NOMO-1 (cell line): Measurements from ENCODE around the gene FBXO42.
"Not testable (repeated sequence)": the region's sequence is repeated elsewhere in the genome, so short reads cannot be mapped to it uniquely, and the experiment has no call there.

ENCODE experiments used
- DNase-seq, 2 experiments: peaks; one replicate each; lab custom pipeline; 2025; ENCODE audit not compliant: unreplicated experiment in 2 of 2; lab: John Stamatoyannopoulos, UW

Gene FBXO42

DNA sequence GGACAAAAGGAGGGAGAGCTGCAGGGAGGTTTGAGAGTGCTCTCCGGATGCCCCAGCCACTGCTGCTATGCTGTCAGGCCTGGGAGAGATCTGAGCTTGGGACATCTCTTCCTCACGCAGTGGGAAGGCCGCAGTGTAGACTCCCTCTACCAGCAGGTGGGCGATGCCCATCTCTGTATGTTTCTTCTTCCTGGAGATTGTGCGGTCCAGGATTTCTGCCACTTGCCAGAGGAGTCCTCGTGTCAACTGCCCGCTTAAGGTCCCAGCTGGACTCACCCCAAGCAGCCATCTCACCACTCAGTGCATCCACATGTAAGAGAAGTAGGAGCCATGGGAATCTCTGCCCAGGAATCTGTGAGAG is 126.2 kb downstream of the FBXO42 start:
- no peak for DNase-seq

DNA sequence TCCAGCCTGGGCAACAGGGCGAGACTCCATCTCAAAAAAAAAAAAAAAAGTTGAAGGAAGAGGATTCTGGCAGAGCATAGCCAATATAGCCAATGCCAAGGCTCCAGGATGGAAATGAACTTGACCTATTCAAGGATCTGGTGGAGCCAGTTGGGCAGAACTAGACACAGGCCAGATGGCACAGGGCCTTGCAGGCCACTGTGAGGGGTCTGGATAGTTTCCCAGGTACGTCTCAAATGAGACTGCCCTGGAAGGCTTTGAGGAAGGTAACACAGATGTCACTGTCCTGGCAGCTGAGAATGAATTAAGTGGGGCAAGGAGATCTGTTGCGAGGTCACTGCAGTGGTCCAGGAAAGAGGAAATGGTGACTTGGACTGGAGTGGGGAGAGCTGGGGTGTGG is 127.8 kb downstream of the FBXO42 start:
- DNase-seq: no peak

DNA sequence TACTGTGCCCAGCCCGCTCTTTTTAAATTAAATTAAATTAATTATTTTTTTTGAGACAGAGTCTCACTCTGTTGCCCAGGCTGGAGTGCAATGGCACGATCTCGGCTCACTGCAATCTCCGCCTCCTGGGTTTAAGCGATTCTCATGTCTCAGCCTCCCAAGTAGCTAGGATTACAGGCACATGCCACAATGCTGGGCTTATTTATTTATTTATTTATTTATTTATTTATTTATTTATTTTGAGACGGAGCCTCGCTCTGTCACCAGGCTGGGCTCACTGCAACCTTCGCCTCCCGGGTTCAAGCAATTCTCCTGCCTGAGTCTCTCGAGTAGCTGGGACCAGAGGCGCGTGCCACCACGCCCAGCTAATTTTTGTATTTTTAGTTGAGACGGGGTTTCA is 129.6 kb downstream of the FBXO42 start:
- DNase-seq: not testable (repeated sequence)

DNA sequence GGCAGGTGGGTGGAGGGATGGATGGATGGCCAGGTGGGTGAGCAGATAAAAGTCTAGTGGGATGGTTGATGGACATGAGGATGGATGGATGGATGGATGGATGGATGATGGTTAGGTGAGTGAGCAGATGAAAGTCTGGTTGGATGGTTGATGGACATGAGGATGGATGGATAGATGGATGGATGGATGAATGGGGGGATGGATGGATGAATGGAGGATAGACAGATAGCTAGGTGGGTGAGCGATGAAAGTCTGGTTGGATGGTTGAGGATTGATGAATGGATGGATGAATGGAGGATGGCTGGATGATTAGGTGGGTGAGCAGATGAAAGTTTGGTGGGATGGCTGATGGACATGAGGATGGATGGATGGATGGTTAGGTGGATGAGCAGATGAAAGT is 130.8 kb downstream of the FBXO42 start:
- DNase-seq: no peak

DNA sequence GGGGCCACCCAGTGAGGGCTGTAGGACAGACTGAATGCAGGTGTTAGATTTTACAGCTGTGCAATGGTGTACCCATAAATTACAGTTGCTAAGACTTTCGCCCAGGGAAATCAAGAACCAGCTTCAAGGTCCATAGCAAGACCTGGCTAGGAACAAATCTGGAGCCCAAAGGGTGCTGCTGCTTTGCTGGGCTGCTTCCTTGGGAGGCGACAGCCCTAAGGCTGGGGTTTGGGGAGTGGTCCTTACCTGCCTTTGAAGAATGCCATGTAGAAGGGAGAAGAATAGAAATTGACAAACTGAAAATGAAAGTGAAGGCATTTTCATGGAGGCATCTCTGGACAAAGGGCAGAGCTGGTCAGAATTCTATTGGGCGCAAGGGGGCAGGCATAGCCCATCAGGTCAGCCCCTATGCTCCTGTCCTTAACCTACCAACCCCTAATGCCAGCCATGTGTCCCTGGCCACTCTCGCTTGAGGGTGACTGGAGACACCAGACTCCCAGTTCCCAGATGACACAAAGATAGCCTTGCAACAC is 132.2 kb downstream of the FBXO42 start:
- no peak for DNase-seq

DNA sequence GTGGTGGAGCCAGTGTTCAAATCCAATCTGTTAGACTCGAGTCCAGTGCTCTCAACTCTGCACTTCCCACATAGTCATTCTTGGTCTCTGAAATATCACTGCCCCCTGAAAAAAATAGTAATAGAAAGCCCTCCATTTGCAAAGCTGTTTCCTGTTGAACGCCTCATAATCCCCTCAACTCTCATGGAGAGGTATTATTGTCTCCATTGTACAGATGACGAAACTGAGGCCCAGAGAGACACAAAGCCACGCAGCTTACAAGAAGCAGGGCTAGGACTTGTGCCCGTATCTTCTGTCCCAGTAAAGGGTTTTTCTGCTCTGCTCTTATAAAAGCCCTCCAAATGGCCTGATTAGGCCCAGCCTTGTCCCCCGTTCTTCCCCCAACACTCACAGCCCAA is 133.6 kb downstream of the FBXO42 start:
- no peak for DNase-seq

DNA sequence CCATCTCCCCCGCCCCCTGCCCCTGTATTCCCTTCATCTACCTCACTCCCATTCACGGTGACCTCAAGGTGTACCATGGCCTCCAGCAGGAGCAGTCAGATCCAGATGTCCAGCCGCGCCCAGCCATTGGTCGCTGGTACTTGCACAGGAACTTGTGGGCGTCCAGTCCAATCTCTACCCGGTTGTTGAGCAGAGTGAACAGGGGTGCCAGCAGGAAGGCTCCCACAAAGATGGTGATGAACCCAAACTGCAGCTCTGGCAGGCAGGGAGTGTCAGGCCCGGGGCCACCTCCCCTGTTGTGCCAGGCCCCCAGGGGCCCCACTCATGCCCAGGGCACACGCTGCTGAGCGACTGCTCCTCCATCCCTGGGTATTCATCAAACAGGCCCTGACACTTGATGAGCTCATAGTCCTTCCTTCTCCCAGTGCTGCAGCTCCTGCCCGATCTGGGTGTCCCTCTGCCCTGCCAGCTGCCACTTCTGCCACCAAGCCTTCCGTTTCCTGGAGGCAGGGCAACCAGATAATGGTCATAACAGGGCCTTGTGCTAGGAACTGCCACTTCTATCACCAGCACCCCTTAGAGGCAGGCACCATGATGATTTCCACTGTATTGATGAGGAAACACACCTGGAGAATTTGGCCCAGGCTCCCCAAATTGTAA is 134.1 kb downstream of the FBXO42 start:
- DNase-seq: no peak

DNA sequence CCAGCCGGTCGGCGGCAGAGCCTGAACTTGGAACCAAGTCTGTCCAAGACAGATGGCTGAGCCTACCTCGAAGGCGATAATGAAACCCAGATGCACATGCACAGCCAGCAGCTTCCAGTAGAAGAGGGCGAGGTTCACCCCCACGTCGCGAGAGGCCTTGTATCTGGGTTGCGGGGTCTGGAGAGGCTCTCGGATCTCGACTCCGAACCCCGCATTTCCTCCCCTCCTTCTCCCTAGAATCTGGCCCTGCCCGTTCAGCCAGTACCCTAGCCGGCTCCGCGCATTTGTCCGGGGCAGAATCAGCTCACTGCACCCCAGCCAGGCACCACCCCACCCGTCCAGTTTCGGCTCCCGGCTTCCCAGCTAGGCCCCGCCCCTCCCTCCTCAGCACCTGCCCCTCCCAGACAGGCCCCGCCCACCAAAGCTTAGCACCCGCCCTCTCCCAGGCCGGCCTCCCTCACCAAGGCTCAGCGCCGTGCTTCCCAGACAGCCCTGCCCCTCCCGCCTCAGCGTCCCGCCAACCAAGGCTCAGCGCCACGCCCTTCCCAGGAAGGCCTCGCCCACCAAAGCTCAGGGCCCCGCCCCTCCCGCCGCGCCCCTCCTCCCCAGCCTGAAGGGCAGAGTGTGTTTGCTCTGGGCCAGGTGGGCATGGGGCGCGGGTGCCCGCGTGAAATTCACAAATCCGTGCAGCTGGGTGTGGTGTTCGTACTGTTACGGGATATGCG is 135.1 kb downstream of the FBXO42 start:
- DNase-seq: peak; percentile 89 to 92

DNA sequence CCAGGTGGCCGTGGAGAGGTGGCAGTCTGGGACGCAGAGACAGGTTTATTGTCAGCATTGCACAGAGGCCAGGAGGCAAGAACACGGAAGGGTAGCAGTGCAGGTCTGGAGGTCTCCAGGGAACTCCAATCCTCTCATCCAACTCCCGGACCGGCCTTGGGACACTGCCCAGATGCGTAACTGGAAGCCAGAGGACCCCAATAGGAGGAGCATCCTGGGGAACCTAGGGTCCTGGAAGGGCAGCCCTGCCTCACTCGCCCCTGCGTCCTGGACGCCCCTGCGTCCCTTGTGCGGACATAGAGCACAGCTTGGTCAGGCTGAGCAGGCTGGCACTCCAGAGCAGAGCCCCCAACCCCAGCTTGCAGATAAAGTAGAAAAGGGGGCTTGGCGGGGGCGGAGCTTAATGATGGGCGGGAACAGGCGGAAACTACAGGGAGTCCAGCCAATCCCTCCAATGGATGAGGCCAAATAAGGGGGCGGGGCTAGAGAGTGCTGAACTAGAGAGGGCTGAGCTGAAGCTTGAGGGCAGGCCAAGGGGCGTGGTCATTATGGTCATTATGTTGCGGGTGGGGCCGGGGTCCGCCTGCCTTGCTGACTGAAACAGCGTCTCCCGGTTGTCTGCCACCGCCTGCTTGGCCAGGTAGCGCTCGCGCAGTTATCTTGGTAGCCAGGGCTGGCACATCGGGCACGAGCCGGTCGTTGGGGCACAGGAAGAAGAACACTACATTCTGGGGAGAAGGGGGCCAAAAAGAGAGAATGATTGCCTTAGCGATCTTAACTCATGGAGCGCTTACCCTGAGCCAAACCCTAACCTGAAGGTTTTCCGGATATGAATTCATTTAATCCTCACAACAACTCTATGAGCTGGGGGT is 136.2 kb downstream of the FBXO42 start:
- DNase-seq: peak; percentile 25 to 27

DNA sequence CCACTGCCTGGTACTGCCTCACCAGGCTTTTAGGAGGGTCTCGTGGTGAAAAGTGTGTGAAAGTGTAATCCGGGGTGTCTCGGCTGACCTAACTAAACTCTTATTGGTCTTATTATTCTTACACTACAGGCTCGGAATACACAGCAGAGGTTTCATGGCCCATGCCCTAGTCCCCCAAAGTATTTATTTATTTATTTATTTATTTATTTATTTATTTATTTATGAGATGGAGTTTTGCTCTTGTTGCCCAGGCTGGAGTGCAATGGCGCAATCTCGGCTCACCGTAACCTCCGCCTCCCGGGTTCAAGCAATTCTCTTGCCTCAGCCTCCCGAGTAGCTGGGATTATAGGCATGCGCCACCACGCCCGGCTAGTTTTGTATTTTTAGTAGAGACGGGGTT is 137.0 kb downstream of the FBXO42 start:
- DNase-seq: not testable (repeated sequence)

DNA sequence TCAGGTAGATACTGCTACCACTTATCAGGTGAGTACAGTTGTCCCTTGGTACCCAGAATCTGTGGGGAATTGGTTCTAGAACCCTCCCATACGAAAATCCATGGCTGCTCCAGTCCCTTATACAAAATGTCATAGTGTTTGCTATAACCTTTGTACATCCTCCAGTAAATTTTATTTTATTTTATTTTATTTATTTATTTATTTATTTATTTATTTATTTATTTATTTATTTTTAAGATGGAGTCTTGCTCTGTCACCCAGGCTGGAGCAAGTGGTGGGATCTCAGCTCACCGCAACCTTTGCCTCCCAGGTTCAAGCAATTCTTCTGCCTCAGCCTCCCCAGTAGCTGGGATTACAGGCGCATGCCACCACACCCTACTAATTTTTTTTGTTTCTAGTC is 138.7 kb downstream of the FBXO42 start:
- DNase-seq: not testable (repeated sequence)

DNA sequence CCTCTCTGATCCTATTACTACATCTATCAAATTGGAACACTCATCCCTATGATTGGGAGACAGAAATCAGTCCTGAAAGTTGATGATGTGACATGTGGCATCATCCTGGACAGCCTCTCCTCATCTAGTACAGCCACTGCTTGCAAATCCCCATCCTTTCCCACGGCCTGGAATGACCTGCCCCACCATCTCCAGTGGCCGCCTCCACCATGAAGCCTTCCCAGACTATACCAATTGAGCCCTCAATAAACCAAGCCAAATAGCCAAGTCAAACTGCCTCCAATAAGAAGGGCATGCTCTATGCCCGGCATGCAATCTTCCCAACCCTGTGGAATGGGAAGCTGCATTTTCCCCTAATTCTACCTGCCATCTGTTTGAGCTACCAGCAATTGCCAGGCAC is 139.3 kb downstream of the FBXO42 start:
- no peak for DNase-seq

DNA sequence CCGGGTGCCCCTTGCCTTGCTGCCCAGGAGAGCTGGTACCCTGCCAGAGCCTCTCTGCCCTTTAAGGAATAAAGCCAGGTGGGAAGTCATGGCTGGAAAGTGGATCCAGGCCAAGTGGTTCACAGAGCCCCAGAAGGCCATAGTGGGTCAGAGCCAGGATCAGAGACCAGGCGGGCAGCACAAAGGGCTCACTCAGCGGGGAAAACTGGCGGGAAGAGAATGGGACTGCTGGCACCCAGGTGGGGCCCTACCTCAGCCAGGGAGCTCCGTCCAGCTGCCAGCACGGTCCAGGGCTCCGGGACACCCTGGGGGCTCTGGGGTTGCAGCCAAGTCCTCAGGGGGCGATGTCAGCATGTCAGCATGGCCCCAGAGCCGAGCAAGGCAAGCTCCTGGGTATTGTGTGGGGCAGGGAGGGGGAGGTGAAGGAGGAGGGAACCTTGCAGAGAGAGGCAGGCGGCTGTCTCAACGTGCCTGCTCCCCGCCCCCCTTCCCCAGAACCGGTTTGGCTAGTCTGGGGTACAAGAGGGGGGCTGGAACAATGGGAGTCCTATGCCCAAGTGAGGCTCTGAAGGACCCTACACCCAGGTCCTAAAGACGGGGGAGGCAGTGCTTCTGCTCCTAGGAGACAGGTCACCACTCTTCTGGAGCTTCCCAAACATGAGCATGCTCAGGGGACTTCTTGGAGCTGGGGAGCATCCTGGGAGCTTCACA is 139.9 kb downstream of the FBXO42 start, which contains the start of gene ARHGEF19:
ARHGEF19 (minus strand) TSS at position 402 of the 711 bp plus-strand sequence. CDS start 3,598 bp downstream, outside the sequence.
- DNase-seq: no peak

DNA sequence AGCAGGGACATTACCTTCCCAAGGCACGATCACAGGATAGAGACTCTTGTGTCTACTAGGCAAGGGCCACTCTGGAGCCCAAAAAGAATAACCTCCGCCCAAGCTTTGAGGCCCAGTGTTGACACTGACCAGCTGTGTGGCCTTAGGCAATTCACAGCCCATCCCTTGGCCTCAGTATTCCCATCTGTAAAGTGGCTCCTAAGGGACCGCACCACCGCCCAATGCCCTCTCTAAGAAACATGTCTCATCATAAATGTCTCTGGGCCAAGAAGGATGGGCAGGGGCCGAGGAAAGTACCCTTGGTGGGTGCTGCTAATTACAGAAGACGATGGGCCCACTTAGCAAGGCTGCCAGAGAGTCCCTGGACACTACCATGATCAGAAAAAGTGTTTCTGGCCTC is 140.5 kb downstream of the FBXO42 start:
- no peak for DNase-seq

DNA sequence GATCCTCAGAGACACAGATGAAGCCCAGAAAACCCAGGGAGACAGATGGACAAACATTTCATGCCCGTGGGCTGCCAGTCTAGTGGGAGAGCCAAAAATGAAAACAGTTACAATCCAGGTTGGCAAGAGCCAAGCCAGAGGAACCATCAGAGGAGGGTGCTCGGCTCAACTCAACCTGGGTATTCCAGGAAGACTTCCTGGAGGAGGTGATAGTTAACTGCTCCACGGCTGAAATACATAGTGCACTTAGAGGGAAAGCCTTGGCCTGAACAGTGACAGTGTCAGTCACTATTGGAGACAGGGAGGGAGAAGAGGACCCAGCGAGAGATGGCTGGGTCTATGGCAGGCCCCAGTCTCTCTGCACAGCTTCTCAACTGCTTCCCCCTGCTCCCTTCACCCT is 141.7 kb downstream of the FBXO42 start:
- DNase-seq: no peak

DNA sequence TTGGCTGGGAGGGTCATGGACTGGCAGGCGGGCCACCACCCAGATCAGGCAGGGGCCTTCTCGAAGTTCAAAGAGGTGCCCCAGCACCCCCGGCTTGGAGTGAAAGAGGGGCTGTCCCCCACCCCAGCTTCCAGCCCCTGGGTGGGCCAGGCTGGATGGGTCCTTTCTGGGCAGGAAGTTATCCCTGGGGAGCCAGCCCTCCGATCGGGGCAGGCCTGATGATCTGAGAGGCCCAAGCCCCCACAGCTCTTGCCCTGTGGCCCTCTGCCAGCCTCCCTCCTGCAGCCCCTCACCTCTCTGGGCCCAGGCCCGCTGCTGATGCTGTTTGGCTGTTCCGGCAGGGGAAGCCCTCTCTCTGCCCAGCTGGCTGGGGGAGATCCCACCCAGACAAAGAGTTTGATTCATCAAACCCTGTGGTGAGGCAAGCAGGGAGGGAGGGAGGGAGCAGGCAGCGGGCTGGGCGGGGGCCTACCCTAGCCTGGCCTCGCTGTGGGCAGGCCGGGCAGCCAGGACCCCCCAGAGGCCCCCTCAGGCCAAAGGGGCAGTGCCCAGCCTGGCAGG is 142.4 kb downstream of the FBXO42 start:
- DNase-seq: no peak

DNA sequence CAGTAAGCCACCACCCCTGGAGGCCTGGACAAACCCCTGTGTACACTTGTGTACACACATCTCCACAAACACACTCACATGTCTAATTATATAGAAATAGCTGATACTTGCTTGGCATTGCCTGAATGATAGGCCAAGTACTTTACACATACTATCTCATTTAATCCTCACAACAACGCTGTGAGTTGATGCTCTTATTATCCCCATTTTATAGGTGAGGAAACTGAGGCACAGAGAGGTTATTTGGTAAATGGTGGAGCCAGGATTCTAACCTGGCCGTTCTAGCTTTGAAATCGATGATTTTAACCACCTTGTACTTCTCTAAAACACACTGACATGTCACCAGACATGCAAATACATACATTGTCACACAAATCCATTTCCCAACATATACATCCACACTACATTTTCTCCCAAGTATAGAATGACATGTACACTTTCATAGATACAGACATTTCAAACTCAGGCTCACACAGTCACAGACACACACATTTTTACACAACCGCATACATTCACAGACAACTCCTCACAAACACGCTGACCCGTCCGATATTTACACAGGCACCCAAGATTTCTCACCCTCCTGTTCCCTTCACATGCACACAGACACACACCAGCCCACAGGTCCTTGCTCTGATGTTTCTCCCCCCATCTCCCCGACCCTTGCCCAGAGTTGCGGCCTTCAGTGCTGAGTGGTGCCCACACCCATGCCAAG is 143.0 kb downstream of the FBXO42 start:
- DNase-seq: no peak

DNA sequence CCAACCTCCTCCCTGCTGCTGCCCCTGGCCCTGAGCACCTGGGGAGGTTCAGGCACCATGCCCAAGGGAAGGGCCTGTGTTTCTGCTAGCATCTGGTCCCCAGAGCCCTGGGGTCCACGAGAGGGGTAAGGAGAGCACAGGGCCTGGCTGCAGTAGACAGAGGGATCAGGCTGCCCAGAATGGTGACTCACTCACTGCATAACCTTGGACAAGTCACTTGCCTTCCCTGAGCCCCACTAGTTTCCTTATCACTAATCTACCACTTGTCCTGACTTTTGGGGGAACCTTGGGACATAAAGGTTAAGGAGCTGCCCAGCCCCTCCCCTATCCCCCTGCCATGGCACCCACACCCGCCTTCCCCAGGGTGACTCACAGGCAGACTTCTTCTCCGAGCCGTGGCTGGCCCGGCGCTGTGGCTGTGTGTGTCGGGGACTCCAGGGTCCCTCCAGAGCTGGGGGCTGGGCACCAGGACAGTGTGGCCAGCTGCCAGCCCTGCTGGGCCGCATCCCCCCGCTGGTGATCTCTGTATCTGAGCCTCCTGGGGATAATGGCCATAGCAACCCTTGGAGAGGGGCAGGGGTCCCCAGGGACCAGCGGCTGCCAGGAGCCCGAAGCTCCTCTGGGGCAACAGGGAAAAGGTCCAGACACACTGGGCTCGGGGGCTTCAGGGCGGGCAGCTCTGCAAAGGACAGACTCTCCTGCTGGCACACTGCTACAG is 143.9 kb downstream of the FBXO42 start:
- DNase-seq: no peak
